HCT116 (cell line): ENCODE data around the gene NOC4L. TPM values are rescaled to one million over a fixed set of nuclear protein-coding genes. Genes with fewer than 3 reads are reported as not detected.

ENCODE experiments used
- ATAC-seq: fragments of 200-7000 bp; cut with Tn5 transposase; 2 replicates; pipeline ENCODE4 v1.9.1; 2020; ENCODE audit warnings: mild to moderate bottlenecking, moderate library complexity
- BruUV-seq: library from RNA; stranded (reverse); fragments of 400-500 nt; replicated peaks from 2 replicates; lab custom pipeline; 2021; lab: Mats Ljungman, UMichigan
- CTCF ChIA-PET: fragments of 300-600 bp; sonication (Branson Sonifier 250); formaldehyde crosslinking; loops from one replicate; lab custom pipeline; 2021; ENCODE audit warnings: antibody characterized with exemption; lab: Charles Lee
- POLR2A ChIA-PET: fragments of 300-600, 350-600 bp; sonication (Branson Sonifier 250); formaldehyde crosslinking; loops from one replicate; lab custom pipeline; 2021; ENCODE audit warnings: antibody characterized with exemption; lab: Charles Lee
- RAD21 ChIA-PET, 2 experiments: fragments of 300-600 bp; sonication (Branson Sonifier 250); formaldehyde crosslinking; loops; one replicate each; lab custom pipeline; 2023; ENCODE audit warnings: low total read pairs in 2 of 2; ENCODE audit not compliant: uncharacterized antibody in 2 of 2, unreplicated experiment in 2 of 2, low non-redundant PET in 1 of 2; lab: Charles Lee
- DNase-seq: peaks from one replicate; pipeline ENCODE4 v3.0.0-alpha.2; 2010; ENCODE audit warnings: low read depth, low spot score
- H2AFZ ChIP-seq: fragments of 200-600 bp; shearing (Covaris generic), sonication (generic); 2 replicates; pipeline ENCODE4 v1.6.1; 2017; ENCODE audit warnings: low read depth, mixed run types, mixed read lengths, antibody characterized with exemption, low read length; ENCODE audit not compliant: poor library complexity, severe bottlenecking
- H3K27ac ChIP-seq: 2 replicates; pipeline ENCODE4 v1.5.1; 2012; ENCODE audit warnings: low read depth, low read length
- H3K27me3 ChIP-seq: fragments of 200-600 bp; sonication (generic); 2 replicates; pipeline ENCODE4 v1.6.1; 2016; ENCODE audit warnings: mixed run types, low read length, mixed read lengths; ENCODE audit not compliant: insufficient read depth
- H3K36me3 ChIP-seq, 2 experiments: fragments of 200-500 bp in 1 of 2; fragments of 200-600 bp in 1 of 2; sonication (Bioruptor generic) in 1 of 2; sonication (generic) in 1 of 2; 2 replicates each; pipeline versions ENCODE4 v1.5.1 to v1.6.1; 2014 to 2016; ENCODE audit warnings: low read length in 2 of 2, inconsistent platforms in 1 of 2, mixed read lengths in 1 of 2, mixed run types in 1 of 2; ENCODE audit not compliant: insufficient read depth in 2 of 2, control insufficient read depth in 1 of 2
- H3K4me1 ChIP-seq, 2 experiments: fragments of 200-600 bp in 1 of 2; sonication (generic) in 1 of 2; 2 replicates each; pipeline versions ENCODE4 v1.5.1 to v1.6.1; 2012 to 2017; ENCODE audit warnings: low read length in 2 of 2, inconsistent platforms in 1 of 2, mild to moderate bottlenecking in 1 of 2, mixed read lengths in 1 of 2, mixed run types in 1 of 2, moderate library complexity in 1 of 2; ENCODE audit not compliant: insufficient read depth in 2 of 2, control insufficient read depth in 1 of 2
- H3K4me2 ChIP-seq: fragments of 200-600 bp; sonication (generic); 2 replicates; pipeline ENCODE4 v1.6.1; 2017; ENCODE audit warnings: mixed run types, low read length, mixed read lengths
- H3K4me3 ChIP-seq, 2 experiments: fragments of 200-600 bp in 1 of 2; sonication (generic) in 1 of 2; replicated peaks in 1 of 2; 2 replicates each; pipeline ENCODE4 v1.5.1; 2011 to 2016; ENCODE audit warnings: low read length in 2 of 2, control low read depth in 1 of 2, low read depth in 1 of 2, mild to moderate bottlenecking in 1 of 2, mixed read lengths in 1 of 2, mixed run types in 1 of 2
- H3K79me2 ChIP-seq: fragments of 200-600 bp; sonication (generic); 2 replicates; pipeline ENCODE4 v1.6.1; 2017; ENCODE audit warnings: mild to moderate bottlenecking, mixed run types, low read length, moderate library complexity, mixed read lengths; ENCODE audit not compliant: insufficient read depth
- H3K9ac ChIP-seq: fragments of 200-600 bp; sonication (generic); 2 replicates; pipeline ENCODE4 v1.6.1; 2016; ENCODE audit warnings: low read length, mixed read lengths
- H3K9me2 ChIP-seq: fragments of 200-600 bp; sonication (generic), shearing (Covaris generic); 2 replicates; pipeline ENCODE4 v1.6.1; 2017; ENCODE audit warnings: mixed run types, mild to moderate bottlenecking, moderate library complexity; ENCODE audit not compliant: insufficient read depth
- H3K9me3 ChIP-seq, 2 experiments: fragments of 200-500 bp in 1 of 2; fragments of 200-600 bp in 1 of 2; sonication (Bioruptor generic) in 1 of 2; sonication (generic) in 1 of 2; 2 replicates each; pipeline ENCODE4 v1.6.1; 2014 to 2017; ENCODE audit warnings: low read length in 2 of 2, mixed read lengths in 2 of 2, inconsistent platforms in 1 of 2, low read depth in 1 of 2, mild to moderate bottlenecking in 1 of 2, mixed run types in 1 of 2, moderate library complexity in 1 of 2; ENCODE audit not compliant: control insufficient read depth in 1 of 2, insufficient read depth in 1 of 2
- H4K20me1 ChIP-seq: fragments of 200-600 bp; sonication (generic), shearing (Covaris generic); 2 replicates; pipeline ENCODE4 v1.6.1; 2017; ENCODE audit warnings: mixed run types, mild to moderate bottlenecking, moderate library complexity; ENCODE audit not compliant: insufficient read depth
- ATF3 ChIP-seq: IDR thresholded peaks from 2 replicates; pipeline ENCODE4 v1.6.1; 2012
- CBX3 ChIP-seq: IDR thresholded peaks from 2 replicates; pipeline ENCODE4 v1.6.1; 2012; ENCODE audit warnings: low read depth
- CEBPB ChIP-seq: IDR thresholded peaks from 2 replicates; pipeline ENCODE4 v1.6.1; 2012; ENCODE audit warnings: low read depth
- CTCF ChIP-seq, 3 experiments: fragments of 200-600 bp in 1 of 3; sonication (generic) in 1 of 3; IDR thresholded peaks in 2 of 3; conservative IDR thresholded peaks in 1 of 3; 2 replicates each; pipeline ENCODE4 v1.5.1; 2012 to 2017; ENCODE audit warnings: low read depth in 2 of 3, low read length in 2 of 3, antibody characterized with exemption in 1 of 3, borderline replicate concordance in 1 of 3, control low read depth in 1 of 3, mild to moderate bottlenecking in 1 of 3, mixed read lengths in 1 of 3, mixed run types in 1 of 3, moderate library complexity in 1 of 3; ENCODE audit not compliant: insufficient read depth in 1 of 3
- EGR1 ChIP-seq: IDR thresholded peaks from 2 replicates; pipeline ENCODE4 v1.6.1; 2012; ENCODE audit warnings: low read depth
- ELF1 ChIP-seq: IDR thresholded peaks from 2 replicates; pipeline ENCODE4 v1.6.1; 2012; ENCODE audit warnings: low read depth, borderline replicate concordance
- EZH2phosphoT487 ChIP-seq: fragments of 200-600 bp; IDR thresholded peaks from 2 replicates; pipeline ENCODE4 v1.6.1; 2018; ENCODE audit warnings: antibody characterized with exemption, borderline replicate concordance
- FOSL1 ChIP-seq: IDR thresholded peaks from 2 replicates; pipeline ENCODE4 v1.6.1; 2012; ENCODE audit warnings: low read depth
- JUND ChIP-seq: IDR thresholded peaks from 2 replicates; pipeline ENCODE4 v1.6.1; 2012
- POLR2AphosphoS5 ChIP-seq: IDR thresholded peaks from 2 replicates; pipeline ENCODE4 v1.6.1; 2011; ENCODE audit warnings: mild to moderate bottlenecking, low read depth, low read length, moderate library complexity
- RAD21 ChIP-seq: IDR thresholded peaks from 2 replicates; pipeline ENCODE4 v1.6.1; 2012; ENCODE audit warnings: low read depth, mild to moderate bottlenecking
- SIN3A ChIP-seq: IDR thresholded peaks from 2 replicates; pipeline ENCODE4 v1.6.1; 2012; ENCODE audit warnings: low read depth
- SP1 ChIP-seq: IDR thresholded peaks from 2 replicates; pipeline ENCODE4 v1.6.1; 2012; ENCODE audit warnings: low read depth
- SRF ChIP-seq: IDR thresholded peaks from 2 replicates; pipeline ENCODE4 v1.6.1; 2012; ENCODE audit warnings: low read depth
- YY1 ChIP-seq: IDR thresholded peaks from 2 replicates; pipeline ENCODE4 v1.6.1; 2011; ENCODE audit warnings: low read length, low read depth, moderate library complexity, mild to moderate bottlenecking; ENCODE audit not compliant: insufficient replicate concordance; ENCODE audit errors: extremely low read depth
- ZBTB33 ChIP-seq: IDR thresholded peaks from 2 replicates; pipeline ENCODE4 v1.6.1; 2011; ENCODE audit warnings: mild to moderate bottlenecking, low read length, moderate library complexity; ENCODE audit not compliant: insufficient replicate concordance; ENCODE audit errors: extremely low read depth
- intact Hi-C: fragments of 100-400 bp; cut with micrococcal nuclease; formaldehyde crosslinking; loops from 2 replicates; pipeline ENCODE4 v1.10.0; 2022
- total RNA-seq: library from RNA; stranded (reverse); gene quantifications from one replicate; pipeline ENCODE4 v1.2.1, GENCODE V29; 2021; ENCODE audit not compliant: unreplicated experiment

NOC4L gene
- total RNA-seq, 1 experiment from 2014 or later: 47.6 TPM

GRCh38 chr12:132151145-132151765 is 7.0 kb downstream of the NOC4L start:
- H4K20me1 ChIP-seq: no peaks in the 10 kb centered on the region
- no peaks in the 10 kb centered on the region for H3K4me1 ChIP-seq
- ChIA-PET CTCF (interaction anchor here (1.4 kb wide), 1 partner anchor 263 kb away, joined by 5 read pairs; no protein-coding TSS in a partner anchor), POLR2A (no interaction called here), RAD21 (no interaction called here)
- H3K4me3 ChIP-seq: no peak overlapping the region
- H3K36me3 ChIP-seq: peaks cover 0 to 12% of the 10 kb centered on the region in 2 experiments; a peak in 2 of 4 replicates
- no peaks in the 10 kb centered on the region; a peak in 1 of 4 replicates for H3K9me3 ChIP-seq
- no peak overlapping the region for H2AFZ ChIP-seq
- TF ChIP-seq POLR2AphosphoS5: no peak
- TF ChIP-seq RAD21: no peak
- no peak for TF ChIP-seq CBX3
- TF ChIP-seq EZH2phosphoT487: no peak
- TF ChIP-seq EGR1: no peak
- no peak for TF ChIP-seq FOSL1
- TF ChIP-seq YY1: no peak
- TF ChIP-seq ATF3: no peak
- TF ChIP-seq ELF1: no peak
- no peak for TF ChIP-seq ZBTB33
- TF ChIP-seq CTCF (IDR thresholded peaks at IDR 0.05 in 2 of 3, conservative IDR thresholded peaks at IDR 0.05 in 1 of 3; ENCODE audit: borderline replicate concordance in 1 of 3, insufficient read depth in 1 of 3, low read depth in 2 of 3, low read length in 2 of 3): no peak
- no peak for TF ChIP-seq CEBPB
- TF ChIP-seq JUND: no peak
- no peak for TF ChIP-seq SIN3A
- no peak for TF ChIP-seq SP1
- no peak for TF ChIP-seq SRF
- no peak overlapping the region for H3K27ac ChIP-seq
- no peak for DNase-seq
- H3K79me2 ChIP-seq: peaks cover 18% of the 10 kb centered on the region
- no peak overlapping the region for H3K4me2 ChIP-seq
- no TSS peak for BruUV-seq
- no peaks in the 10 kb centered on the region for H3K9me2 ChIP-seq
- ATAC-seq: no peak
- no peak overlapping the region for H3K9ac ChIP-seq
- H3K27me3 ChIP-seq: no peaks in the 10 kb centered on the region
- intact Hi-C loops: loop anchor here (5.0 kb wide), 2 partner anchors 371 to 466 kb away; partner anchors contain the start of gene P2RX2
